Left cardiac atrium (tissue), 4 donors: Measurements from ENCODE around the gene TTC31. TPM values are rescaled to one million over a fixed set of nuclear protein-coding genes. Genes with fewer than 3 reads are reported as not detected.
"Not testable (repeated sequence)": the region's sequence is repeated elsewhere in the genome, so short reads cannot be mapped to it uniquely, and the experiment has no call there.

Experiments used
- ATAC-seq, 2 donors: fragments of 200-7000 bp; cut with Tn5 transposase; one replicate each; pipeline ENCODE4 v1.9.1; 2020; ENCODE audit warnings: mild to moderate bottlenecking in 2 of 2, moderate library complexity in 2 of 2
- DNase-seq: peaks from one replicate; pipeline ENCODE4 v3.0.0-alpha.2; 2020
- intact Hi-C, 2 donors: fragments of 100-400 bp; cut with DNase I; formaldehyde crosslinking; loops; one replicate each; pipeline versions ENCODE4 v1.14.1 to v1.15.1; 2022 to 2023
- total RNA-seq, 2 donors: library from RNA; stranded (reverse); fragmentation: NEBNext Ultra II Directional; extraction: Animal tissue kit (Norgen Biotek cat#: 25700); gene quantifications; one replicate each; pipeline ENCODE4 v1.2.1, GENCODE V29; 2021
- donor health status: DM: no; HTN: yes; CAD: no.
- donor health status: DM: no; HTN: yes; CAD: no; lungs with severe emphysema.
- donor health status: DM: yes; HTN: yes; CAD: no.
- donor health status: Dilated cardiomyopathy.

TTC31 gene
- total RNA-seq, 2 donors from 2014 or later = 11.9 TPM

DNA sequence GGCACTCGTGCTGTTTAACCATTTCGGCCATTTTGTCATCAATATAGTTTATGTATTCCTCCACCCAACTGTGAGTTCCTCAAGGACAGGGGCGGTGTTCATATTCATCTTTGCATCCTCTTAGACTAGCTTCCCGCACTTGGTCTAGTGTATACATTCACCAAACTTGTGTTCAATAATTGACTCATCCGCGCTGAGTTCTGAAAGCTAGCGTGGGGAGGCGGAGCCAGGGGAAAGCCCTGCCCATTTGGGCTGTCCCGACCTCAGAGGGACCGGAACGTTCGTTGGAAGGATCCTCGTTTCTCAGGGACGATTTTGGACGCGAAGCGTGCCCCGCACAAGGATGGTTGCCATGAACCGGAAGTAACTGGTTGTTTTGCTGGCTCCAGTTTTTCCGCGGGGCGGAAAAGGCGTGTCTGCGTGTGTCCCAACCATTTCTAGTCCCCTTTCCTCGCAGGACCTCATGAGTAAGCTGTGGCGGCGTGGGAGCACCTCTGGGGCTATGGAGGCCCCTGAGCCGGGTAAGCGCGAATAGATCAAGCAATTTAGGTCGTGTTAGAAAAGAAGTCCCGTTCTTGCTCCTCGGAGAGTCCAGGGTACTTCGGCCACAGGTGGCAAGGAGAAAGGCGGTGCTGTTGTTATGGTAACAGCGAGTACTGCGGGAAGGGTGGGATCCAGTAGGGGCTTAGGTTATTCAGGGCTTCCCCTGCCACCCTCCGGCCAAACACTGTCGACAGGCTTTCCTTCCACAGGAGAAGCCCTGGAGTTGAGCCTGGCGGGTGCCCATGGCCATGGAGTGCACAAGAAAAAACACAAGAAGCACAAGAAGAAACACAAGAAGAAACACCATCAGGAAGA, 28.0 kb upstream of the TTC31 start, which contains the start of gene INO80B:
Gene INO80B (plus strand): TSS at position 434 of the 858 bp plus-strand sequence. CDS start 30 bp downstream, at position 464.
- DNase-seq = peak; percentile 95
- intact Hi-C loops = no loop called here
- peak; percentile 57 to 61 for ATAC-seq

GRCh38 chr2:74457129-74457548, 25.7 kb upstream of the TTC31 start:
- intact Hi-C loops = no loop called here
- ATAC-seq = no peak

DNA sequence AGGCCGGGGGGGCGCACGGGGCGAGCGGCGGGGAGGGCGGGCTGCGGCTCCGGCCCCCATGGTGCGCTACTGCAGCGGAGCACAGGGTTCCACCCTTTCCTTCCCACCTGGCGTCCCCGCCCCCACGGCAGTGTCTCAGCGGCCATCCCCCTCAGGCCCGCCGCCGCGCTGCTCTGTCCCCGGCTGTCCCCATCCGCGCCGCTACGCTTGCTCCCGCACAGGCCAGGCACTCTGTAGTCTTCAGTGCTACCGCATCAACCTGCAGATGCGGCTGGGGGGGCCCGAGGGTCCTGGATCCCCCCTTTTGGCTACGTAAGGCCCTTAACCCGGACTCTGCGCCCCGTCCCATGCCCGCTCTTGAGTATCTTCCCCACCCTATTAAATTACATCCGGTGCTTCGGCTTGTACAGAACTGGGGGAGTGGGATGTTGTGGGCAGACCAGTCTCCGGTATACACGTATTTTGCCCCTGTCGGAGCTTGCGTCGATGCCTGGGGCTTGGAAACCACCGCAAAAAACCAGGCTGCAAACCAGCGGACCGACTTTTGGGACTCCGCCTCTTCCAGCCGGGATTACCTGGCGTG, 25.2 kb upstream of the TTC31 start:
- ATAC-seq = peak; percentile 36 to 42
- intact Hi-C loops = no loop called here
- peak; percentile 69 for DNase-seq

More at GRCh38 chr2:74457129-74457548, 25.7 kb upstream of the TTC31 start:
- no peak for DNase-seq

DNA sequence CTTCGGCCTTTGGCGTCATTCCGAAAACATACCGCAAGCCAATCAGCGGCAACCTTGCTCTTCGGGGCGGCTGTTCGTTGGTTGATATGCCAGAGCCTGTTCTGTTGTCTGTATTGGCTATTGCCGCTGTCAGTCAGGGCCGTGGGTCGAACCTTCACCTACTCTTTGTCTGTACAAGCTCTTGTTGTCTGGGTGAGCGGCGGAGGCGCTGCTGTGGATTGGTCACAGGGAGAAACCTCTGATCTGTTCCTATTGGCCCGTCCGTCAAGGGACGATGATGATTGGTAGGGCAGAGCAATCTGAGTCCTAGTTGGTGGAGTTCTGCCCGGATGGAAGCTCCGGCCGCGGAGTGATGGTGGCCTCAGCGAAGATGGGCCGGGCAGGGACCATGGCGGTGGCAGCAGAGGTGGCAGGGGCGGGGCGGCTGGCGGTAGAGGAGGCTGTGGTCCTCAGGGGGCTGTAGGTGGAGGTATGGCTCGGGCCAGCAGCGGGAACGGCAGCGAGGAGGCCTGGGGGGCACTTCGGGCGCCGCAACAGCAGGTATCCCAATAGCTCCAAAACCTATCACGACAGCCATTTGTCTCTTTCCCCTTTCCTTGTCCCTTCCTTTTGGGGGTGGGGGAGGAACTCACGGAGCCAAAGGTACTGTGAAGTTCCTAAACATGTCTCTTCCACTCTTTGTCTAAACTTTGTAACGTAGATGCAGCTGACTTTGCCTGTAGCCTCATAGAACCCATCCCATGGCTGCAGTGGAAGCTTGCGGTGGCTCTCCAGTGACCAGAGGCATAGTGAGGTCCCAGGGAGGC, 24.5 kb upstream of the TTC31 start, which contains the start of gene WBP1:
Gene WBP1 (plus strand): TSS at position 307 of the 806 bp plus-strand sequence. CDS start 165 bp downstream, at position 472.
- intact Hi-C loops = no loop called here

GRCh38 chr2:74458938-74459363, 23.9 kb upstream of the TTC31 start:
- DNase-seq (no peak), ATAC-seq (no peak)
- intact Hi-C loops = no loop called here

More for the DNA sequence above, 24.5 kb upstream of the TTC31 start, which contains the start of gene WBP1:
- ATAC-seq = peak; percentile 93 to 94
- DNase-seq = peak; percentile 100

DNA sequence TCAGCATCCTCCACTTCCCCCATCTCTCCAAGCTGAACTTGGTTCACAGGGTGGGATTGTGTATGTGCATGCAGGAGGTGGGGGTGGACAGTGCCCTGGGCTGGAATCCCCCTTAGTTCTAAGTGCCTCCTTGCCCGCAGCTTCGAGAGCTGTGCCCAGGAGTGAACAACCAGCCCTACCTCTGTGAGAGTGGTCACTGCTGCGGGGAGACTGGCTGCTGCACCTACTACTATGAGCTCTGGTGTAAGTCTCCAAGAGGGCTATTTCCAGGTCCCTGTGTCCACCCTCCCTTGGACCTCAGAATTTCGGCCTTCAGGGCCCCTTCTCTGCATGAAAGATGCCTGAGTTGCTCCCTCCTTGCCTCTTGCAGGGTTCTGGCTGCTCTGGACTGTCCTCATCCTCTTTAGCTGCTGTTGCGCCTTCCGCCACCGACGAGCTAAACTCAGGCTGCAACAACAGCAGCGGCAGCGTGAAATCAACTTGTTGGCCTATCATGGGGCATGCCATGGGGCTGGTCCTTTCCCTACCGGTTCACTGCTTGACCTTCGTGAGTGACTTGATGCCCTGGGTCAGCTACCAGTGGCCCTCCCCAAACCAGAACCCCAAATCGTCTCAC, 23.3 kb upstream of the TTC31 start:
- DNase-seq, ATAC-seq, intact Hi-C loops: not testable (repeated sequence)

DNA sequence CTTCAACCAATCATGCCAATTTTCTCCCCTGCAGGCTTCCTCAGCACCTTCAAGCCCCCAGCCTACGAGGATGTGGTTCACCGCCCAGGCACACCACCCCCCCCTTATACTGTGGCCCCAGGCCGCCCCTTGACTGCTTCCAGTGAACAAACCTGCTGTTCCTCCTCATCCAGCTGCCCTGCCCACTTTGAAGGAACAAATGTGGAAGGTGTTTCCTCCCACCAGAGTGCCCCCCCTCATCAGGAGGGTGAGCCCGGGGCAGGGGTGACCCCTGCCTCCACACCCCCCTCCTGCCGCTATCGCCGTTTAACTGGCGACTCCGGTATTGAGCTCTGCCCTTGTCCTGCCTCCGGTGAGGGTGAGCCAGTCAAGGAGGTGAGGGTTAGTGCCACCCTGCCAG, 22.7 kb upstream of the TTC31 start:
- DNase-seq, ATAC-seq, intact Hi-C loops: not testable (repeated sequence)

DNA sequence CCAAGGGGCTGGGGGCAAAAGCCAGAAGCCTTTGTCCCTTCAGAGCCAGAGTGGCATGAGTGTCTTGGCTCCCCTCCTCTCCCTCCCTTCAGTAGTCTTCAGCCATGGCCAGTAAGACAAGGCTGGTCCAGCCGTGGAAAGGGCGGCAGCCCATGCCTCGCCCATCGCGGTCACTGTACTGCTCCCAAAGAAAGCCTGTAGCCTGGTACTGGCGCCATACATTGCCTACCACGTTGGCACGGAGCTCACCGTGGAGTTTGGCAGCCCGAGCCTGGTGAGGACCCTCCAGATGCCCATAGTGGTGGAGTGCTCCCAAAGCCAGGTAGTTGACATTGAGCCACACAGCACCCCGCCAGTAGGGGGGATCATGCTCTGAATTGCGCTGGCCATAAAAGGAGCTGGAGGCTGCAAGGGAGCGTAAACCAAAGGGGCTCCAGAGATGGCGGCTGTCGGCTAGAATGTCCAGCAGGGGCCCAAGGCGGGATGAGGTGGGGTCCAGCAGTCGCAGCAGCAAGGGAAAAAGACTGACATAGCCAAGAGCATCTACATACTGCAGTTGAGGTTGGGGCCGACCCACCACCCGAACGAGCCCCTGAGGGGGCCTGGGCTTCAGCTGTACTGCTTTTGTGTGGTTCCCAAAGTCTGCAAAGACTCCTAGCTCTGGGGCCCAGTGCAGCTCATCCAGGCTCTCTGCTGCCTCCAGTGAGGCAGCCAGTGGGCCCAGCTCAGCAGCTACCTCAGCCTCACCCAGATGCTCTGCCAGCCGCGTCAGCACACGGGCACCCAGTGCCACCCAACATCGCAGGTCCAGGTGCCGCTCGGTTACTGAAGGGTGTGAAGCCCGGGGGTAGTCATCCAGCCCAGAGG, 21.5 kb upstream of the TTC31 start:
- ATAC-seq = no peak
- intact Hi-C loops = no loop called here
- DNase-seq = no peak

DNA sequence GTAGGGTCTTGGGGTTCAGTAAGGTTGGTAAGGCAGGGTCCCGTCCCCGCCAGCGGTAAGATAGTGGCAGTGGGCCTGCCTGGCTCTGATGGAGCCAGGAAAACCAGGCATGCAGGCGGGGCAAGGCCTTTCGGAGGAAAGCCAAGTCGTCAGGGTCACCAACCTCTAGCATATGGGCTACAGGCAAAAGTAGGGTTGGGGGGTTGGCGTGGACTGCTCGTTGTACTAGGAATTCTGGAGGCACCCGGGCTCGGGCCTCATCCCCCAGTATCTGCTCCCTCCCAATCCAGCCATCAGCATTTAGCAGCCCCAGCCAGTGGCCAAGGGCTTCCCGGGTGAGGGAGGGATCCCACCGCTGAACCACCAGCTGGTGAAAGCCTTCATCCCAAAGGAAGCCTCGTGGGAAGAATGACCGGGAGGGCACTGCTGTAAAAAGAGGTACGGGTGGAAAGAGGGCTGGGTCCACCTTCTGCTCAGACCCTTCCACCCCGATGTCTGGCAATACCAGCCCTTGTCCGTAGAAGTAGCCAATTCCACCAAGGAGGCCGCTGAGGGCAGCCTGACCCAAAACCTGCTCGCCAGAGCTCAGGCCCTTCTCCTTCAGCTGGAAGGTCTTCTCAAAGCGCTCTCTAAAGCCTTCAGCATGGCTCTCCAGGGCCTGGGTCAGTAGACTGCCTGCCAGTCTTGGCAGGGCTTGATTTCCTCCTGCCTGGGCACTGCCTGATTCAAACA, 20.7 kb upstream of the TTC31 start:
- no peak for ATAC-seq
- intact Hi-C loops = no loop called here
- DNase-seq = no peak

- DNase-seq (no peak), ATAC-seq (no peak)
- intact Hi-C loops = no loop called here
Measured at GRCh38 chr2:74462786-74463105, 20.1 kb upstream of the TTC31 start.

DNA sequence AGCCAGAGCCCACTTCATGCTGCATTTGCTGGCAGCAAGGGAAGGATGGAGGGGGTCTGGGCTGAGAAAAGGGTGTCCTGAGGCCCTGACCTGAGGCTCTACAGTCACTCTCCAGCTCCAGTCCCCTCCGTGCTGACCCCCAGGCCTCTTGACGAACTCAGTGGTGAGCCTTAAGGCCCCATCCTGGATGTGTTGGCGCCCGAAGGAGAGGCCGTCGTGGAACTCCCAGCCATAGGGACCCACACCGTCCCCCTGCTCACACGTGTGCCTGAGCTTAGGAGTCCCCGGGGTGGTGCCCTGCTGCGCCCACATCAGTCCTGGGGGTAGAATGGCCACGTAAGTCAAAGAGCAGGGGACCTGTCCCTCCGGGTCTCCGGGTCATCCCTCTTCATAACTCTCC, 18.5 kb upstream of the TTC31 start:
- ATAC-seq (peak; percentile 5 to 6), DNase-seq (no peak)
- intact Hi-C loops = no loop called here

GRCh38 chr2:74470742-74471141, 12.1 kb upstream of the TTC31 start:
- not testable (repeated sequence) for ATAC-seq, DNase-seq

GRCh38 chr2:74471332-74472065, 11.4 kb upstream of the TTC31 start:
- no peak for DNase-seq
- ATAC-seq = no peak
- intact Hi-C loops = no loop called here

More at GRCh38 chr2:74470742-74471141, 12.1 kb upstream of the TTC31 start:
- intact Hi-C loops = not testable (repeated sequence)

GRCh38 chr2:74472086-74472944, 10.6 kb upstream of the TTC31 start, which contains the start of gene MRPL53:
Gene MRPL53, minus strand, starts transcription at chr2:74472680. Its CDS starts 20 bp downstream, at chr2:74472660.
- intact Hi-C loops = no loop called here
- peak; percentile 95 for DNase-seq
- ATAC-seq = peak; percentile 96 to 98

DNA sequence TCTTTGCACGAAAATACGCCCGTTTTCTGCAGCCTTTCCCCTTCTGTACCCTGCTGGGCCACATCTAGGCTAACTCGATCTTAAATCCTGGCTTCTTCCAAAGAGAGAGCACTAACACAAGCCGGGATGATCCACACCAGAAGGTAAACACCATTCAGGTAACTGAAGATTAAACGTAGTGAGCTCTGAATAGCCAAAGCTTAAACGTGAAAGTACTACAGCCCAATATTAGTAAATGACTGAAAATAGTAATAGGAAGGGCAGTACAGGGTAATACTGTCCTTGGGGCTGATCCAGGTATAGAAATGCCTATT, 10.0 kb upstream of the TTC31 start:
- intact Hi-C loops = no loop called here
- DNase-seq = no peak
- peak in 1 of 2 donors; percentile 9 for ATAC-seq

DNA sequence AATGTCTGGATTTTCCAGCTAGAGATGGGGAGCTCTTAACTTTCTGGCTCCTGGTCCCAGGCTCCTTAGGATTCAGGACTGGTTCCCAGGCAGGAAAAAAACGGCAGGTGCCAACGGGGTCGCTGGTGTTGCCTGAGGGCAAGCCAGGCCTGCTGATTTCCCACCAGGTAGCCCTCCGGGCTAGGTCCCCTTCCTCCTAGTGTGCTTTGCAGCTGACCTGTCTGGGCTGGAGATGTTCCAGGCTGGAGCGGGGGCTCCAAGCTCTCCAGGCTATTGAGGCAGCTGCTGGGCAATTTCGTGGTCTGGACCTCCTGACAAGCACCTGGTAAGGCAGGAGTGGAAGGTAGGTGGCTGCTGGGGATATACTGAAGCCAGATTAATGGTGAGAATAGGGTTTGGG, 8.4 kb upstream of the TTC31 start:
- intact Hi-C loops = no loop called here
- ATAC-seq (no peak), DNase-seq (no peak)
